ENCODE data around the gene C17orf75.

The C17orf75 gene

GRCh38 chr17:32302860-32303649, 38.9 kb downstream of the C17orf75 start:
- DNase-seq (ENCODE audit: low spot score), result no peak

- DNase-seq (ENCODE audit: low spot score), result no peak
Measured at GRCh38 chr17:32302037-32302436, 39.9 kb downstream of the C17orf75 start.

GRCh38 chr17:32299580-32300164, 42.3 kb downstream of the C17orf75 start:
- no peak for DNase-seq (ENCODE audit: low spot score)

- no peak for DNase-seq (ENCODE audit: low spot score)
Measured at GRCh38 chr17:32298721-32299579, 43.0 kb downstream of the C17orf75 start.

- DNase-seq (ENCODE audit: low spot score), result peak; percentile 55
Measured at GRCh38 chr17:32298298-32298697, 43.7 kb downstream of the C17orf75 start.

GRCh38 chr17:32297860-32298259, 44.1 kb downstream of the C17orf75 start:
- DNase-seq (ENCODE audit: low spot score), result no peak

- no peak for DNase-seq (ENCODE audit: low spot score)
Measured at GRCh38 chr17:32297424-32297823, 44.5 kb downstream of the C17orf75 start.

- DNase-seq (ENCODE audit: low spot score), result no peak
Measured at GRCh38 chr17:32292094-32292493, 49.9 kb downstream of the C17orf75 start.

GRCh38 chr17:32289471-32290070, 52.4 kb downstream of the C17orf75 start:
- DNase-seq (ENCODE audit: low spot score), result no peak

- DNase-seq (ENCODE audit: low spot score), result no peak
Measured at GRCh38 chr17:32288615-32289014, 53.4 kb downstream of the C17orf75 start.

GRCh38 chr17:32287804-32288511, 54.0 kb downstream of the C17orf75 start:
- DNase-seq (ENCODE audit: low spot score), result no peak

GRCh38 chr17:32286518-32286900, 55.5 kb downstream of the C17orf75 start:
- DNase-seq (ENCODE audit: low spot score), result no peak

GRCh38 chr17:32285746-32286517, 56.0 kb downstream of the C17orf75 start:
- no peak for DNase-seq (ENCODE audit: low spot score)

- no peak for DNase-seq (ENCODE audit: low spot score)
Measured at GRCh38 chr17:32285306-32285705, 56.7 kb downstream of the C17orf75 start.

- peak; percentile 58 for DNase-seq (ENCODE audit: low spot score)
Measured at GRCh38 chr17:32283745-32284201, 58.2 kb downstream of the C17orf75 start.

- no peak for DNase-seq (ENCODE audit: low spot score)
Measured at GRCh38 chr17:32281011-32281451, 60.9 kb downstream of the C17orf75 start.

- no peak for DNase-seq (ENCODE audit: low spot score)
Measured at GRCh38 chr17:32279891-32280716, 61.9 kb downstream of the C17orf75 start.

GRCh38 chr17:32278815-32279214, 63.2 kb downstream of the C17orf75 start:
- no peak for DNase-seq (ENCODE audit: low spot score)
